DMS 273 (cell line): ENCODE data around the gene FBXO3.

Source experiments
- DNase-seq: peaks from one replicate; lab custom pipeline; 2025; ENCODE audit not compliant: unreplicated experiment; lab: John Stamatoyannopoulos, UW

Gene FBXO3

DNA sequence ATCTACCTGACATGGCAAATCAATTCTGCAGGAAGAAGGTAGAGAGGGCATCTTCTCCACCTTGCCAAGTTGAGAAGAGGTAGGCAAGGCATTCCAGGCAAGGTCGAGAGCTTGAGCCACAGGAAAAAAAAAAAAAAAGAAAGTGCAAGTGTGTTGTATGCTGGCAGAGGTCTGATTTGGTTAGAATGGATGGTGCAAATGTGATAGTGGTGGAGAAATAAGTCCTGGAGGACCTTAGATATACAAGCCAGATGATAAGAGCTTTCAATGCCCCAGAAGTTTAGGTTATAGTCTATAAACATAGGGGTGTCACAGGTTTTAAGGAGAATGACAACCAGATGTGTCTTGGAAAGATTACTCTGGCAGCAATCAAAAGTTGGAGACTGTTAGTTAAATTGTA, 1.4 kb downstream of the FBXO3 start:
- DNase-seq, result no peak

DNA sequence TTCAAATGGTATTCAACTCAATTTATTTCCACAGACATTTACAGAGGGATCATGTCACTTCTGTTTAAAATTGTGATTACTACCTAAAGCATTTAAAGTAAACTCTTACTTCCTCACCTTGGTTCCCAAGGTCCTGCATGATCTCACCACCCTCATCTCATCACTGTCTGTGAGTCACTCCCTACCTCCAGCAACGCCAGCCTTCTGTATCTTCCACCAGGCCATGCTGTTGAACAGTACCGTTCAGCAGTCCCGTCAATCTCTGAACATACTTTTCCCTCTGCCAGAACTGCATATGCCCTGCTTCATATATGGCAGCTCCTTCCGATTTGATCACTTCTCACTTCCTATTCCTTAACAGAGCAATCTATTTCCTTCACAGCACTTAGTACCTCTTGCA, 2.0 kb downstream of the FBXO3 start:
- DNase-seq, result no peak

DNA sequence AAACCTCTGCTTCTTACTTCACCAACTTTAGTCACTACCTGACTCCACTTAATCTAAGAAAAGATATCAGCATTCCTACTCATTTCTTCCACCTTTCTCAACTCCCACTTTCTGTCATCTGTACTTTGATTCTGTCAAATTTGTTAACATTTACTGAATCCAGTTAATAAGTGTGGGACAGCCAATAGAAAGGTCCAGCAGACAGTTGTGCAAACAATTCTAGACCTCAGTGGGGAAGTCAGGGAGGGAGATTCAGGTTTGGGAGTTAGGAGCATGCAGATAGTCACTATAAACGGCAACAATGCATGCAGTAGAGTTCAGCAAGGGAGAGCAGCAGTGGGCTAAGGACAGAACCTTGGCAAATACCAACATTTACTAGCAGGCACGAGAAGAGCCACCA, 4.1 kb downstream of the FBXO3 start:
- DNase-seq, result no peak

DNA sequence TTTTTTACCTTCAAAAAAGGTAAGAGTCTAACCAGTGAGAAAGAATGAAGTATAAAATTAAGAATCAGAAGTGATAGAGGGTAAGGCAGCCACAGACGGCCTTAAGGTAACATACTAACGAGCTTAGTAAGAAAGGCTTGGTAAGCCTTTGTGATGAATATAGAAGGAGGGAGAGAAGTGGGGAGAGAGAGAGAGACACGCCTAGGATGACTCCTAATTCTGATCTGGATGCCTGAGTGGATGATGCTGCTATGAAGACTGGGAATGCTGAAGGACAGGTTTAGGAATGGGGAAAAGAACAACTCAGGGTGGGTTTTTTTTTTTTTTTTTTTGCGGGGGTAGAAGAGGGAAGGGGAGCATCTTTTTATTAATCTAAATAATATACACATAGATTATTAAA, 4.8 kb downstream of the FBXO3 start:
- DNase-seq, result no peak

DNA sequence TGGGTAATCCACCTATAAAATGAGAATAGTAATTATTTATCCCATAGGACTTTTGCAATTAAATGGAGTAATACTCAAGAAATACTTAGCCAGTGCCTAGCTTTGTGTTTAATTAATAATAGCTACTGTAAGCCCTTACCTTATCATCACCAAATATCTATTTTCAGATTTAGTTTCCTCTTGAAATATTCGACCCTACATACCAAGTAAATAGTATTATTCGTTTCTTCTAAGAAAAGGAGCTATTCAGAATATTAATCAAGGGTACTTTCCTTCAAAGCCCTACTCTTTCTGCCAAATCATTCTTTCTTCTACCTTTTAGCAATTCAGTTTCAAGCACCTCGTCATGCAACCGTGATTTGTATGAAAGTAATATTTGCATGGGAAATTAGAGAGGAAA, 6.7 kb downstream of the FBXO3 start:
- DNase-seq, result no peak

DNA sequence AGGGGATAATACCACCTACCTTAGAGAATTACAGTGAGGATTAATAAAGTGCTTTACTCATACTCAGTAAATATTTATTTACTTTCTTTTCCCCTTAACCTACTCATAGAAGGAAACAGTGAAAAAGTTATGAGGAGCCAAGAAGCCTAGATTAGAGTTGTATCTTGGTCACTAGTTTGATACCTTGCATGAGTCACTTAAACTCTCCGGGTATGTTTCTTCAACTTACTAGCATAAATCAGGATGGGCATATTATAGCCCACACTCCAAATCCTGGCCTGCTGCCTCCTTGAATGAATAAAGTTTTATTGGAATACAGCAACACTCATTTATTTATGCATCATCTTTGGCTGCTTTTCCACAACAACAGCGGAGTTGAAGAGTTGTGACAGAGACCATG, 8.2 kb downstream of the FBXO3 start:
- no peak for DNase-seq

DNA sequence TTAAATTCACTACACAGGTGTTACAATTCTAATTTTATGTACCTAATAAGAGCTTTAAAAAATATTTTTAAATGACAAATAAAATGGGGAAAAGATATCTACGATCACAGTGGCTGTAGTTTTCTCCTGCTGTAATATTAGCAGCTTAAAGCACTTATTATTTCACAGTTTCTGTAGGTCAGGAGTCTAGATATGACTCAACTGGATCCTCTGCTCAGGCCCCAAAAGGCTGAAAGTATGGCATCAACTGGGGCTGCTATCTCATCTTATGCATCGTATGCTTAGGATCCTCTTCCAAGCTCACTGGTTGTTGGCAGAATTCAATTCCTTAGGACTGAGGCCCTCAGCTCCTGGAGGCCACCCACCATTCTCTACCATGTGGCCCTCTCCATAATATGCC, 12.8 kb downstream of the FBXO3 start:
- no peak for DNase-seq

DNA sequence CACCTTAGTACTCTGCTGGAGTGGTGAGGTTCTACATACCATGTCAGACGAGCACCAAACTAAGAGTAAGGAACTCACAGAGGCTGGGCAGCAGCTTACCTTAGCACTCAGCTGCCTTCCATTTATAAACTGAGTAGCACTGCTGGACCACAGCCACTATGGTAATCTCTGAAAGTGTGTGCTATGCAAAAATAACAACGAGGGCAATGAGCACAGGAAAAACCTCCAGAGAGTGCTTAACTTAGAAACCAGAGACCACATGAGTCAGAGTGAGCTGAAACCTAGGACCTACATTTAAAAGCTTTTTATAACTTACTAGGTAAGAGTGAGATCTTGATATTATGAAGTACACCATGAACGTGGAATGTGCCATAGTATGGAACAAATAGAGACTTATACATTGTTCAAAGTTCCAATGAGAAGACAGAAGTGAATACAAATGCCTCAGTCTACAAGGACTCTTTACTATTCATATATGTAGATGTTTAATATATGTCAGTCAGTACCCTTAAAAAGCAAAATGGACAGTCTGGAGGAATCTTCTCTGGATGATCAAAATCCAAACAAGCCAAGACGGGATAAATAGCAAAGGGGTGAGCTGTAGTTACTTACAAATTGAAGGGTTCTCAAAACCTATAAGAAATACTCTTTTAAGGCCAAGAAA, 20.9 kb downstream of the FBXO3 start:
- DNase-seq, result no peak

DNA sequence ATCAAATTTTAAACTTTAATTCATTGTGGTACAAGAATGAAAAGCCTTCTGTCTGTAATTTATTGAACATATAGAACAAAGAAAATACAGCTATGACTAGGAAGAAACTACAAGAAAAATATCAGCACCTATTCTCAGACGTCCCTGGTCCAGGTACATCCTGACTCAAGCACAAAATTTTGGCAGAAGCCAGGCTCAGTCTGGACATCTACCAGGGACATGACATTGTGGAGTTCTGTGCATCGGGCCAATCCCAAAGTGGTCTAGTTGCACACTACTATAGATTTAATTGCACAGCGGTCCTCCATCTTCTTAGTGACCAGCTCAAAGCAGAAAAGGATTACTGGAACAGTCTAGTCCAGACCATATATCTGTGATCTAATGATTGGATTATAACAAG, 22.4 kb downstream of the FBXO3 start:
- no peak for DNase-seq

DNA sequence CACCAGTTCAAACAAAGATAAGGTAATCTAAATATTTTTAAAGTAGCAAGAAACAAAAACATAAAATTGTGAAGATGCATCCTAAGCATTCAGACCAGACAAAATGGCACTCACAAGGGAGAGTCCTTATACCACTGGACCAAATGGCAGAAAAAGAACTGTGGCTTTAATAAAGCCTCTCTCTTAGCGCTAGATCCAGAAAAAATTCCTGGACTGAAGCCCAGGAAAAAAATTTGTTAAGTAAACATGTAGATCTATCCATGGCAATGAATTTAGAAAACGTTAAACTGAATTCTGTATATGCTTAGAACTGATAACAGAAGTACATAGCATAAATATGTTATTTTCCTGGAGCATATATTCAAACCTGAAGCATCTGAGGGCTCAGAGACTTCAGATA, 26.3 kb downstream of the FBXO3 start:
- no peak for DNase-seq

DNA sequence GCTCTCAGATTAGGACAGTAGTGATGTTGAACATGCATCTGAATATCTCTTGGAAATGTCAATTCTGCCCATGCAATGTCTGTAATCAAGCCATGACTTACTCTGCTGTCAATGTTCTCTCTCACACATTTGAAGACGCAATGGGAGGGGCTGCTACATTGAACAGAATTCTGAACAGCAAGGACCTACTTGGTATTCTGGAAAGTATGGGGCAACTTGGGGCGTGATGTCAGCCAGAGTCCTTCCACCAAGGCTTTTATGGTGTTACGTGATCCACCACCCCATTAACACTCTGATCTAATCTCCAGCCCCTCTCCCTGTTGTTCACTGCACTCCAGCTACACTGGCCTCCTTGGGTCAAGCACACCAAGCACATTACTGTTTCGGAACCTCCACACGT, 31.0 kb downstream of the FBXO3 start:
- DNase-seq, result no peak

DNA sequence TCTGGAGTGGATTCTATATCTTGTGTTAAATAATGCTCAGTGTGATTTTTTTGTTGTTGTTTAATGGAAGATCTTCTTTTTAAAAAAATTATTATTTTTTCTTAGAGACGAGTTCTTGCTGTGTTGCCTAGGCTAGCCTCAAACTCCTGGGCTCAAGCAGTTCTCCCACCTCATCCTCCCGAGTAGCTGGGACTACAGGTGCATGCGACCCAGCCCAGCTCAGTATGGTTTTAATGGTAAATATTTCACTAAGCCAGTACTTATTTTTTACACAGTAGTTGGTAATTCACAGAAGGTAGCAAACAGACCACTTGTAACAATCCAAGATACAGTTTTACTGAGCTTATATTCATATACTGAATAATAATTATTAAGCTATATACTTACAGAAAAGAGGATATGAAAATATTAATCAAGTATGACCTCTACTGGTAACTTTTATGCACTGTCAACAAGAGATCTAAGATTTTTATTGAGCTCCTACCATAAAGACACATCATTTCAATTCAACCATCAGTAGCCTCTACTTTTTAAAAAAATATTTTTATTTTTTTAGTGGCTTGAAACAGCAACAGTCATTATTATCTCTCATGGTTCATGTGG, 32.0 kb downstream of the FBXO3 start:
- DNase-seq, result peak; percentile 26

DNA sequence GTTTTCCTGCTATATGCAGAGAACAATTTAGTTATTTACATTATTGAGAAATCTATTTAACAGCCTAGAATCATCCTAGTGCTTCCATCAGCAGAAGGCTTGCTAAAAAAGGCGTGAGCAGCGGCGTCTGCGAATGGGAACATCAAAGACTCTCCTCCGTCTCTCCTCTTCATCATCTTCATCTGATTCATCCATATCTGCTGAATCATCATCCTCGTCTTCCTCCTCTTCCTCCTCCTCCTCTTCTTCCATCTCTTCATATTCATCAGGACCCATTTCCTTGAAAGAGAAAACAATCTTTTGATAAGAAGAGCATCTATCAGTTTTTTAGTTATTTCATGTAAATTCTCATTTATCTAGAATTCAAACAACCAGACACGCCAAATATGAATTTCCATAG, 32.5 kb downstream of the FBXO3 start:
- no peak for DNase-seq

DNA sequence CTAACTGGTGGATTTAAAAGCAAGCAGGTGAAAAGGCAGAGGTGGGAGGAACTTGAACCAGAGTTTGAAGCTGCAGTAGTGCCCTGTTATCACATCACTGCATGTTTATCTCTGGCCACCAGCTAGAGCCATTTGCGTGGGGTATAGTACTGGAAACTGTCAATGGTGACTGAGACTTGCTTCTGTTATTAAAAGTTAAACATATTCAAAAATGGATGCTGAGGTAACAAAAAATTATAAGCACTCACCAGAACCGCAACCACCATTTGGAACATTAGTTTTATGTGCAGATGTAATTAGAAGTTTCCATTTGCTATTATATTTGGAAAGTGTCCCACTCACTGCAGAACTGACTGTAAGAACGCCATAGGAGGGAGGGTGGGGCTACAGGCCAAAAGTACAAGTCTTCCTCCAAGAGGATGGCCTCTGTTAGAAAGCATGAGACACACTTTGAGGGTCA, 36.9 kb downstream of the FBXO3 start:
- DNase-seq, result no peak

DNA sequence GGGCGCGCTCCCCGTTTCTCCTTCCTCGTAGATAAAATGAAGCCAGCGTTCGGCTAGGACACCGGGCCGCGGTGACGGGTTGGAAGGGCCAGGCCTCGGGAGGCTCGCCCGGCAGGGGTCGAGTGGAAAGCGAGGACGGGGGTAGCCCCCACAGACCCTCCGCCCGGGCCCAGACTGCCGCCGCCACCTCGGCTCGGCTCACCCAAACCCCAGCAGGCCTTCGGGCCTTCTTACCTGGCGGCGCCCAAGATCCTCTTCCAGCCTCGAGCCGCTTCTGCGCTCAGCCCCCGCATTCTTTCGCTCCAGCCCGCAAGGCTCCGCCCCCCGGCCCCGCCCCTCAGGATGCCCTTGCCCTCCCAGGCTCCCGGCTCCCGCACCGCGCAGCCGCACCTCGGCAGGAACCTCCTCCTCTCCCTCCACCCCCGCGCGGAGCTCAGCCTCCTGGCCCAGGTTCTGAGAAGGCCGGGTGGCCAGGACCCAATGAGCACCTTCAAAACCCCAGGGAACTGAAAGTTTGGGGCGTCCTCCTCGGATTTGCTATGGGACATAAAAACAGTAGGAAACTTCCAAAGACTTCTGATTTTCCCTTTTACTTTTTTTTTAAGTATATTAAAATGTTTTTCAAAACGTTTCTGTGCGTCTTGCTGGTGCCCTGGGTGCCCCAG, 38.0 kb downstream of the FBXO3 start, which contains the start of gene CD59:
TSS of gene CD59 (minus strand) at position 276 of the 665 bp plus-strand sequence. CDS start 13,978 bp downstream, outside the sequence.
- peak; percentile 95 for DNase-seq

DNA sequence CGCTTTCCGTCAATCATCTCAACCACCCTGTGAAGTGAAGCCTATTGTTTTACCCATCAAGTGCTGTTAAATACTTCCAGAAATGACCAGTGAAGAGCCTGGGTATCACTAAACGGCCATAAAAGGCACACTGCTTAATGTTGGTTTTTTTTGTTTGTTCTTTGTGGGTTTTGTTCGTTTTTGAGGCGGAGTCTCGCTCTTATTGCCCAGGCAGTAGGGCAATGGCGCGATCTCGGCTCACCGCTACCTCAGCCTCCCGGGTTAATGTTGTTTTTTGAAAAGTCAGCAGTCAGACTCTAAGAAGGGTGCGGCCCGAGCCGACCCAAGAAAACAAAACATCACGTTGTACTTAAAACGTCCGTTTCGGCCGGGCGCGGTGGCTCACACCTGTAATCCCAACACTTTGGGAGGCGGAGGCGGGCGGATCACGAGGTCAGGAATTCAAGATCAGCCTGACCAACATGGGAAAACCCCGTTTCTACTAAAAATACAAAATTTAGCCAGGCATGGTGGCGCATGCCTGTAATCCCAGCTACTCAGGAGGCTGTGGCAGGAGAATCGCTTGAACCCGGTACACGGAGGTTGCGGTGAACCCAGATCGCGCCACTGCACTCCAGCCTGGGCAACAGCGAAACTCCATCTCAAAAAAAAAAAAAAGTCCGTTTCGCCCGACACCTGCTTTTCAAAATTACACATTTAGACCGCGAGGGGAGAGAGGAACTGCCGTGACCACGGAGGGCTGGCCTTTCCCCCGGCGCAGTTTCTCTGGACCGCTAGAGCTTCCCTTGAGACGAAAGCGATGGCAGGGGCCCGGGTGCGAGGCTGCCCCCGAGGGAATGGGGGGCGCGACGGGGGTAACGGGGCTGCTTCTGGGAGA, 38.8 kb downstream of the FBXO3 start:
- peak; percentile 52 for DNase-seq

DNA sequence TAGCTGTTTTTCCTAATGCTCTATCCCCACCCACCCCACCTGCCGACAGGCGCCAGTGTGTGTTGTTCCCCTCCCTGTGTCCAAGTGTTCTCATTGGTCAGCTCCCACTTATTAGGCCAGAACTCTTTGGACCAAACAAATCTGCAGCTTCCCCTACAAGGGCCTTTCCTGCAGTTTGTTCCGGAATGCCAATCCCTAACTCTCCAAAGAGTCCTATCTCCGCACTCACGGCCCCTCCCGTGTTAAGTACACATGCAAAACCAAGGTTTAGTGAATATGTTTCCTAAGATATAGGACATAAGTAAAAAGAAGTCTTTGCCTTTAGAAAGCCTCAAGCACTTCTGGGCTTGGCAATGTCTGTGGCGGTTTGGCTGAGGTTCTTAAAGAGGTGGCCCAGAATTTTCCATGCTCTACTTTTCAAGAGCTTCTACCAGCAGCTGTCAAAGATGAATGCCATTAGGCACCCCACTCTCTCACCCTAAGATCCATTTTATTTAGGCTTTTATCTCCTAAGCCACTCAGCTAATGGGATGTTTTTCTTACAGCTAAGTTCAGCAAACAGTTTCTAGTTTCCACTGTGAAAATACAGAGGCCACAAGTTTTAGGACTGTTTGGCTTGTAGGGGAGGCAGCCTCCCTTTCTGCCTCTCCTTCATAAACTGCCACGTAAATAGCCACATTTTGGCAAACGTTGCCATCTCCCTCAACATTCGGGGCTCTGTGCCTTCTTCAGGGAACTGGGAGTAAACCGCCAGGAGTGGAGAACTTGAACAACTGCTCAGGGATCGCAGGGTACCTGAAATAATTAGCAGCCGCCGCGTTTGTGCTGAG, 39.7 kb downstream of the FBXO3 start:
- DNase-seq, result peak; percentile 38

DNA sequence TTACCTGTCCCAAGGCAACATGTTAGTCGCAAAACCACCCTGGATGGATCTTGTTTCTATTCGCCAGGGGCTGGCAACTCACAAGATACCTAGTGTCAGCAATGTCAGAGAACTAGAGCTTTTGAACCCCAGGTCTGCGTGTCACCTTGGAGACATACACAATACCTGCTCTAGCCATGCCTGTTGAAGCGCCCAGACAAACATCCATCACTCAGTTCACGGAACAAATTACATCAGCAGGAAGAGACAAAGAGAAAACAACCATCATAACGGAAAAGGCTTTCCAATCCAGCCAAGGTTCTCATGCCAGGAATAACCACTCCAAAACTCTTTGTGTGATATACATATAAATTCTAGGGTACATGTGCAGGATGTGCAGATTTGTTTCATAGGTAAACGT, 40.3 kb downstream of the FBXO3 start:
- DNase-seq, result no peak

DNA sequence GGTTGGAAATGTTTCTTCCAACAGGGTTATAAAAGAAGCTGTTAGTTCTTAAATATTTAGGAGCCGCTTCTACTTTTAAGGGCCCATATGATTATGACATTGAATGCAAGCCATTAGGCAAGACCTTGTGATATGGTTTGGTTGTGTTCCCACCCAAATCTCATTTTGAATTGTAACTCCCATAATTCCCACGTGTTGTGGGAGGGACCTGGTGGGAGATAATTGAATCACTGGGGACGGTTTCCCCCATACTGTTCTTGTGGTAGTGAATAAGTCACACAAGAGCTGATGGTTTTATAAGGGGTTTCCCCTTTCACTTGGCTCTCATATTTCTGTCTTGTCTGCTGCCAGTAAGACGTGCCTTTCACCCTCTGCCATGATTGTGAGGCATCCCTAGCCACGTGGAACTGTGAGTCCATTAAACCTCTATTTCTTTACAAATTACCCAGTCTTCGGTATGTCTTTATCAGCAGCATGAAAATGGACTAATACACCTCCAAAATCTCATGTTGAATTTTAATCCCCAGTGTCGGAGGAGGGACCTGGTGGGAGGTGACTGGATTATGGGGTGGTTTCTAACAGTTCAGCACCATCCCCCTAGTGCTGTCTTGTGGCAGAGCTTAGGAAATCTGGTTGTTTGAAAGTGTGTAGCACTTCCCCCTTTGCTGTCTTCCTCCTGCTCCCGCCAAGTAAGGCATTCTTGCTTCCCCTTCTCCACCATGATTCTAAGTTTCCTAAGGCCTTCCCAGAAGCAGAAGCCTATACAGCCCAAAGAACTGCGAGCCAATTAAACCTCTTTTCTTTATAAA, 42.4 kb downstream of the FBXO3 start:
- peak; percentile 11 for DNase-seq

DNA sequence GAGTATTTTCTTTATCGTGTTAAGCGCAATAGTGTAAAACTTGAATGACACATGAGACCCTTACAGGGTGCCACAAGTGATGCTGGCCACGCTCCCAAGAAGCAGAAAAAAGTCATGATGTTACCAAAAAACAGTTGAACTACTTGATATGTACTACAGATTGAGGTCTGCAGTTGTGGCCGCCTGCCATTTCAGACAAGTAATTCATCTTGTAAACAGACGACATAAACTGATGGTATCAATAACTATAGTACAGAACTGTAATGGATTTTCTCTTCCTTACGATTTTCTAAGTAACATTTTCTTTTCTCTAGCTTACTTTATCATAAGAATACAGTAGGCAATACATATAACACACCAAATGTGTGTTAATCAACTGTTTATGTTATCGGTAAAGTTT, 43.6 kb downstream of the FBXO3 start:
- DNase-seq, result peak; percentile 35
